Activated CD4-positive, alpha-beta T cell treated with anti-CD3 and anti-CD28 coated beads, Interleukin-2, amount 50 U/mL, for 1 hour (primary cell): ENCODE measurements around the gene NOC3L.

Source experiments
- DNase-seq: peaks from one replicate; pipeline ENCODE4 v3.0.0-alpha.2; 2020

Gene NOC3L

GRCh38 chr10:94294168-94294567 is 68.6 kb downstream of the NOC3L start:
- no peak for DNase-seq

- no peak for DNase-seq
Observed at GRCh38 chr10:94293354-94293753, 69.4 kb downstream of the NOC3L start.

GRCh38 chr10:94292434-94293090 is 70.2 kb downstream of the NOC3L start:
- no peak for DNase-seq

GRCh38 chr10:94288361-94289101 is 74.2 kb downstream of the NOC3L start:
- no peak for DNase-seq

GRCh38 chr10:94287336-94287735 is 75.4 kb downstream of the NOC3L start:
- no peak for DNase-seq

- no peak for DNase-seq
Observed at GRCh38 chr10:94286901-94287300, 75.8 kb downstream of the NOC3L start.

- DNase-seq, result no peak
Observed at GRCh38 chr10:94285271-94285670, 77.5 kb downstream of the NOC3L start.
